NCI-H2171 treated with DMSO at 0.1 percent for 48 hours (cell line): ENCODE results near the gene ITPK1.
A peak's percentile ranks its signal among the peaks of the same experiment; 100 is the strongest.

ENCODE experiments used
- DNase-seq: peaks from one replicate; lab custom pipeline; 2025; lab: John Stamatoyannopoulos, UW

Gene ITPK1

GRCh38 chr14:92951261-92951660, 164.5 kb downstream of the ITPK1 start:
- DNase-seq = no peak

GRCh38 chr14:92950773-92951172, 165.0 kb downstream of the ITPK1 start:
- DNase-seq = peak; percentile 61

- no peak for DNase-seq
Observed at GRCh38 chr14:92950193-92950540, 165.6 kb downstream of the ITPK1 start.

- DNase-seq = no peak
Observed at GRCh38 chr14:92949496-92950192, 166.1 kb downstream of the ITPK1 start.

- DNase-seq = no peak
Observed at GRCh38 chr14:92948647-92949046, 167.1 kb downstream of the ITPK1 start.

- DNase-seq = no peak
Observed at GRCh38 chr14:92946847-92947545, 168.7 kb downstream of the ITPK1 start.

GRCh38 chr14:92945959-92946846, 169.5 kb downstream of the ITPK1 start:
- no peak for DNase-seq

GRCh38 chr14:92945544-92945943, 170.2 kb downstream of the ITPK1 start:
- peak; percentile 88 for DNase-seq

- peak; percentile 62 for DNase-seq
Observed at GRCh38 chr14:92944976-92945375, 170.7 kb downstream of the ITPK1 start.

GRCh38 chr14:92943855-92944570, 171.7 kb downstream of the ITPK1 start:
- no peak for DNase-seq

GRCh38 chr14:92942976-92943710, 172.6 kb downstream of the ITPK1 start:
- DNase-seq = no peak

- DNase-seq = no peak
Observed at GRCh38 chr14:92942576-92942975, 173.1 kb downstream of the ITPK1 start.

- DNase-seq = no peak
Observed at GRCh38 chr14:92942136-92942535, 173.6 kb downstream of the ITPK1 start.

GRCh38 chr14:92941531-92941930, 174.2 kb downstream of the ITPK1 start:
- DNase-seq = no peak

GRCh38 chr14:92940543-92940942, 175.2 kb downstream of the ITPK1 start:
- DNase-seq = no peak

- DNase-seq = no peak
Observed at GRCh38 chr14:92939699-92940098, 176.0 kb downstream of the ITPK1 start.

GRCh38 chr14:92938890-92939671, 176.6 kb downstream of the ITPK1 start:
- no peak for DNase-seq

GRCh38 chr14:92938235-92938875, 177.4 kb downstream of the ITPK1 start:
- peak; percentile 96 for DNase-seq

- peak; percentile 30 for DNase-seq
Observed at GRCh38 chr14:92937051-92937937, 178.4 kb downstream of the ITPK1 start.
